ENCODE measurements around the gene MTRF1L. TPM values are rescaled to one million over a fixed set of nuclear protein-coding genes. Genes with fewer than 3 reads are reported as not detected.

Gene MTRF1L
- total and polyA plus RNA-seq, 2 donors from 2014 or later, result 15.8 to 19.2 TPM

DNA sequence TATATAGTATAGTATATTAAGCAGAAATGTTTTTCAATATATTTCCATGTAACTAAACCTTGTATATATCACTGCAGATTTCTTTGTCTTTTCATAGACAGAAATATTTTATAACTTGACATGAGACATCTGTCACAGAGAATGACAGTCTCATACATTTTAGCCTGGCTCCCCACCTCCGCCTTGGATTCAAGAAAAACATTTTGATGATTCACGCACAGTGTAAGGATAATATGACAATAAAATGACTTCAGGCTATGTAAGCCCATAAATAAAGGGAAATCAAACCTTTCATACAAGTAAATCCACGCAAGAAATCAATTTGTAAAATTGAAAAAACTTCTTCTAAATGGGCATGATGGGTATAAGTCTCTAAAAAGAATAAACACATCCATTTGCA, 56.0 kb downstream of the MTRF1L start:
- FAIRE-seq, result no peak
- no peaks in the 10 kb centered on the region for H3K36me3 ChIP-seq (ENCODE audit: control insufficient read depth in 2 of 3, insufficient read depth in 3 of 3, low read length in 3 of 3)
- H3K9me3 ChIP-seq (ENCODE audit: control insufficient read depth in 2 of 3, insufficient read depth in 1 of 3, low read length in 3 of 3), result no peaks in the 10 kb centered on the region
- no peak for DNase-seq
- no peak for TF ChIP-seq CTCF (IDR thresholded peaks at IDR 0.05; ENCODE audit: borderline replicate concordance, extremely low read depth, insufficient read depth)
- H3K27me3 ChIP-seq (ENCODE audit: control insufficient read depth, insufficient read depth, low read length), result no peaks in the 10 kb centered on the region
- intact Hi-C loops (cut with DNase I), result no loop called here
- H3K9ac ChIP-seq (ENCODE audit: low read length in 3 of 3), result no peak overlapping the region
- no peaks in the 10 kb centered on the region for H3K4me1 ChIP-seq (ENCODE audit: control insufficient read depth in 2 of 3, insufficient read depth in 2 of 3, low read depth in 1 of 3, low read length in 3 of 3)
- no peak overlapping the region for H3K4me3 ChIP-seq (ENCODE audit: low read length in 3 of 3)
- no peak overlapping the region for H3K27ac ChIP-seq (ENCODE audit: low read depth in 2 of 2, low read length in 2 of 2)

DNA sequence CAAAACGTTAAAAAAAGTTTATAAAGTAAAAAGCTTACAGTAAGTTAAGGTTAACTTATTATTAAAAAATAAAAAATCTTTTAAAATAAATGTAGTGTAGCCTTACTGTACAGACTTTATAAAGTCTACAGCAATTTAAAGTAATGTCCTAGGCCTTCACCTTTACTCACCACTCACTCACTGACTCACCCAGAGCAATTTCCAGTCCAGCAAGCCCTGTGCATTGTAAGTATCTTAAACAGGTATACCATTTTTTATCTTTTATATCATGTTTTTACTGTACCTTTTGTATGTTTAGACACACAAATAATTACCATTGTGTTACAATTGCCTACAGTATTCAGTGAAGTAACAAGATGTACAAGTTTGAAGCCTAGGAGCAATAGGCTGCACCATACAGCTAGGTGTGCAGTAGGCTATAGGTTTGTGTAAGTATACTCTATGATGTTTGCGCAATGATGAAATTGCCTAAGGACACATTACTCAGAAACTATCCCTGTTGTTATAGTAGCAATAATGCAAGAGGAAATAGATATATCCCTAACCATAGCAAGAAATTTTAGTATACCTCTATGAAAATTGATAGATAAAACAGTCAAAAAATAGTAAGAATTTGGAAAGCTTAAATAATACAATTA, 59.1 kb downstream of the MTRF1L start:
- Histone ChIP-seq H3K36me3 (ENCODE audit: control insufficient read depth in 2 of 3, insufficient read depth in 3 of 3, low read length in 3 of 3) (no peaks in the 10 kb centered on the region), H3K4me3 (ENCODE audit: low read length in 3 of 3) (no peak overlapping the region), H3K9me3 (ENCODE audit: control insufficient read depth in 2 of 3, insufficient read depth in 1 of 3, low read length in 3 of 3) (no peaks in the 10 kb centered on the region), H3K27me3 (ENCODE audit: control insufficient read depth, insufficient read depth, low read length) (no peaks in the 10 kb centered on the region), H3K27ac (ENCODE audit: low read depth in 2 of 2, low read length in 2 of 2) (no peak overlapping the region), H3K9ac (ENCODE audit: low read length in 3 of 3) (no peak overlapping the region), H3K4me1 (ENCODE audit: control insufficient read depth in 2 of 3, insufficient read depth in 2 of 3, low read depth in 1 of 3, low read length in 3 of 3) (no peaks in the 10 kb centered on the region)
- DNase-seq (no peak), FAIRE-seq (no peak)
- intact Hi-C loops (cut with DNase I), result no loop called here
- TF ChIP-seq CTCF (IDR thresholded peaks at IDR 0.05; ENCODE audit: borderline replicate concordance, extremely low read depth, insufficient read depth), result no peak

- H3K9ac ChIP-seq (ENCODE audit: low read length in 3 of 3), result no peak overlapping the region
- H3K4me3 ChIP-seq (ENCODE audit: low read length in 3 of 3), result no peak overlapping the region
- H3K27me3 ChIP-seq (ENCODE audit: control insufficient read depth, insufficient read depth, low read length), result no peaks in the 10 kb centered on the region
- H3K36me3 ChIP-seq (ENCODE audit: control insufficient read depth in 2 of 3, insufficient read depth in 3 of 3, low read length in 3 of 3), result no peaks in the 10 kb centered on the region
- H3K27ac ChIP-seq (ENCODE audit: low read depth in 2 of 2, low read length in 2 of 2), result no peak overlapping the region
- intact Hi-C loops (cut with DNase I), result no loop called here
- FAIRE-seq (no peak), DNase-seq (no peak)
- no peaks in the 10 kb centered on the region for H3K4me1 ChIP-seq (ENCODE audit: control insufficient read depth in 2 of 3, insufficient read depth in 2 of 3, low read depth in 1 of 3, low read length in 3 of 3)
- H3K9me3 ChIP-seq (ENCODE audit: control insufficient read depth in 2 of 3, insufficient read depth in 1 of 3, low read length in 3 of 3), result no peaks in the 10 kb centered on the region
- TF ChIP-seq CTCF (IDR thresholded peaks at IDR 0.05; ENCODE audit: borderline replicate concordance, extremely low read depth, insufficient read depth), result no peak
Measured at GRCh38 chr6:152942319-152942869, 60.1 kb downstream of the MTRF1L start.

Measured in kidney (tissue), 14 donors.